H4 (cell line): ENCODE measurements around the gene G6PC2. TPM values are rescaled to one million over a fixed set of nuclear protein-coding genes. Genes with fewer than 3 reads are reported as not detected.

Source experiments
- DNase-seq: peaks from one replicate; pipeline ENCODE4 v3.0.0-alpha.2; 2015; ENCODE audit warnings: low spot score
- total RNA-seq: library from RNA; depleted of rRNA; stranded (reverse); fragments of >200 nt; shearing (Covaris generic); gene quantifications from 2 replicates; pipeline ENCODE4 v1.2.3, GENCODE V29; 2014; rRNA removed

Gene G6PC2
- total RNA-seq, 1 experiment from 2014 or later = not detected

DNA sequence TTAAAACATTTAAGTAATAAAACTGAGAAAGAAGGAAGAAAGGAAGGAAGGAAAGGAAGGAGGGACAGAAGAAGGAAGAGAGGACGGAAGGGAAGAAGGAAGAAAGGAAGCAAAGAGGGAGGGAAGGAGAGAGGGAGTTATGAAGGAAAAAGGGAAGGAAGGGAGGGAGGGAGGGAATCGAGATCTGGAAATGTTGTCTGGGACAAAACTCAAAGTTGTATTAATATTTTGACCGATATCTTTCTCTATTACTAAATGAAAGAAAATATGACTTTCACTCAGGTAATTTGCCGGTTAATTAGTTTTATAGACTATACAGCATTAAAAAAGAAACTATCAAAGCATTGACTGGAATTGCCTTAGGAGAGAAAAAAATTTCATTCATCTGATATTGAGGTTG is 44.4 kb downstream of the G6PC2 start:
- no peak for DNase-seq

DNA sequence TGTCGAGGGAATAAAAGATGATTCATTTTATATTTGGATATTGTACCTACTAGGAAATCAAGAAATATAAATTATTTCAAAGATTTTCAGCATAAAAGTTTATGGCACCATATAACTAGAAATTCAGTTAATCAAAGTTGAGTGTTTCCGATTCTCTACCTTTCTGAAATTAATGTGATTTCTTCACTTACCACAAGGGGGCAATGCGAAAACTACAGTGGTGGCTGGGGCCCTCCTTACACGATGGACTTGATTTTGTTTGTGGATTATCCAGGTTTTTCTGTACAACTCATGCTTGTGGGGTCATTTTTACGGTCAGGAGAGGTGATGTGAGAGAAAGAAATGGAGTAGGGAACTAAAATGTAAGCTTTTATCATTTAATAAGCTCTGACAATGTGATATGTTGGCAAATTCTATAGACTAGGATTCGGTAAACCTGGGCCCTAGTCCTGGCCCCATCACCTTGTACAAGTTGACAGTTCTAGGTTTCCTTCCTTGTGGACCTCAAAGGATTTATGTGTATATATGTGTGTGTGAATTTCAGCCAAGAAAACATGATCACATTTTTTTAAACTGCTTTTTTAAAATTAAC is 47.6 kb downstream of the G6PC2 start:
- DNase-seq = peak; percentile 14

DNA sequence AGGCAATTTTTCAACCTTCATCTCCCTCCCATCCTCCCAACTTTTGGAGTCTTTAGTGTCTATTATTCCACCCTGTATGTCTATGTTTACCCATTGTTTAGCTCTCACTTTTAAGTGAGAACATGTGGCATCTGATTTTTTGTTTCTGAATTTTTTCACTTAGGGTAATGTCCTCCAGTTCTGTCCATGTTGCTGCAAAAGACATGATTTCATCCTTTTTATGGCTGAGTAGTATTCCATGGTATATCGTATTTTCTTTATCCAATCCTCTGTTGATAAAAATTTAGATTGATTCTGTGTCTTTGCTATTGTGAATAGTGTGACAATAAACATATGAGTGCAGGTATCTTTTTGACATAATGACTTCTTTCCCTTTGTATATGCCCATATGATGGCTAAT is 48.2 kb downstream of the G6PC2 start:
- no peak for DNase-seq

DNA sequence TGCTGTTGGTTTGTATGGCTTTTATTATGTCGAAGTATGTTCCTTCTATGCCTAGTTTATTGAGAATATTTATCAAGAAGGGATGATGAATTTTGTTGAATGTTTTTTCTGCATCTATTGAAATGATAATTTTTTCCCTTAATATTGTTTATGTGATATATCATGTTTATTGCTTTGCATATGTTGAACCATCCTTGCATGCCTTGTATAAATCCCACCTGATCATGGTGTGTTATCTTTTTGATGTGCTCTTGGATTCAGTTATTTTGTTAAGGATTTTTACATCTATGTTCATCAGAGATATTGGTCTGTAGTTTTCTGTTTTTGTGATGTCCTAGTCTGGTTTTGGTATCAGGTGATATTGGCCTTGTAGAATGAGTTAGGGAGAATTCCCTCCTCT is 50.8 kb downstream of the G6PC2 start:
- no peak for DNase-seq

DNA sequence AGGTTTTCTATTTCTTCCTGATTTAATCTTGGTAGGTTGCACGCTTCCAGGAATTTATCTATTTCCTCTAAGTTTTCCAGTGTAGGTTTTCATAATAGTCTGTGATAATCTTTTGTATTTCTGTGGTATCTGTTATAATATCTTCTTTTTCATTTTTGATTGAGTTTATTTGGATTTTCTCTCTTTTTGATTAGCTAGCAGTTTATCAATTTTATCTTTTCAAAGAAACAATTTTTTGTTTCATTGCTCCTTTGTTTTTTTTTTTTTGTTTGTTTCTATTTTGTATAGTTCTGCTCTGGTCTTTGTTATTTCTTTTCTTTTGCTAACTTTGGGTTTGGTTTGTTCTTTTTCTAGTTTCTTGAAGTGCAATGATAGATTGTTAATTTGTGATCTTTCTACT is 51.3 kb downstream of the G6PC2 start:
- no peak for DNase-seq

DNA sequence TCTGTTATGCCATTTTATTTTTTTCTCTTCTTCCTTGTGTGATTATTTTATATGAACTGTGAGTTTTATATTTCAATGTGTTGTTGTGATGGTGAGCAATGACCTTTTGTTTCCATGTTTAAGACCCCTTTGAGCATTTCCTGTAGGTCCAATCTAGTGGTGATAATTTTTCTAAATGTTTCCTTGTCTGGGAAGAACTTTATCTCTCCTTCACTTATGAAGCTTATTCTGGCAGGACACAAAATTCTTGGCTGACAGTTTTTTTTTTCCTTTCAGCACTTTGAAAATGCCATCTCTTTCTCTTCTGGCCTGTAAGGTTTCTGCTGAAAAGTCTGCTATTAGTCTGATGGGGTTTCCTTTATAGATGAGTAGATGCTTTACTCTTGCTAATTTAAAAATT is 53.2 kb downstream of the G6PC2 start:
- no peak for DNase-seq

DNA sequence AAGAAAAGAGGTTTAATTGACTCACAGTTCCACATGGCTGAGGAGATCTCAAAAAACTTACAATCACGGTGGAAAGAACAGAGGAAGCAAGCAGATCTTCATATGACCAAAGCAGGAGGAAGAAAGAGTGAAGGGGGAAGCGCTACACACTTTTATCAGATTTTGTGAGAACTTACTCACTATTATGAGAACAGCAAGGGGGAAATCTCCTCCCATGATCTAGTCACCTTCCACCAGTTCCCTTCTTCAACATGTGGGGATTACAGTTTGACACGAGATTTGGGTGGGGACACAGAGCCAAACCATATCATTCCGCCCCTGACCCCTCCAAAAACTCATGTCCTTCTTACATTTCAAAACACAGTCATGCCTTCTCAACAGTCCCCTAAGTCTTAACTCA is 54.2 kb downstream of the G6PC2 start:
- DNase-seq = no peak

DNA sequence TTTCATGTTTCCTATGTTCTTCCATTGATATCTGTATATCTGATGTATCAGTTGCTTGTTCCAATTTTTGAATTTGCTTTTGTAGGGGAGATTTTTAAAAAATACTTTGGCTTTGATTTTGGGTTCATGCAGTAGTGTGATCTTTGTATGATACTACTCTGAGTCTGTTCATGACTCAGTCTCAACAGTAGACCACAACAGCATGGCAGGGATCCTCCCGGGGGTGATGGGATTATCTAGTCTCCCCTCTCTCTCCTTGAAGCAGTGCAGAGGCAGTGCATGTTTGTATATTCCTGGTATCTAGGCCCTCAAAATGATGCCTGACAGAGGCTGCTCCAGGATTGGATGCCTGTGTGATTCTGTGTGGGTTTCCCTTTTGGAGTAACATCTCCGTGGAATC is 55.3 kb downstream of the G6PC2 start:
- DNase-seq = no peak

Other genes with a start within 250 kb of the G6PC2 start
- gene NOSTRIN, start 98.7 kb upstream of the G6PC2 start, total RNA-seq = 0.25 TPM in 1 of 2 replicates, not detected in the other
- gene SPC25, start 10.9 kb upstream of the G6PC2 start, total RNA-seq = 31.9 and 42.2 TPM in 2 replicates
- gene ABCB11, start 130.0 kb downstream of the G6PC2 start, total RNA-seq = not detected in 2 replicates
- gene DHRS9, start 168.3 kb downstream of the G6PC2 start, total RNA-seq = 0.12 and 0.45 TPM in 2 replicates